GM19035 (cell line): ENCODE results near the gene COX19.
A peak's percentile ranks its signal among the peaks of the same experiment; 100 is the strongest.
"Not testable (repeated sequence)": the region's sequence is repeated elsewhere in the genome, so short reads cannot be mapped to it uniquely, and the experiment has no call there.

ENCODE experiments used
- ATAC-seq: cut with Tn5 transposase; IDR thresholded peaks from one replicate; pipeline ENCODE4 v1.9.1; 2021; ENCODE audit not compliant: unreplicated experiment

Gene COX19

DNA sequence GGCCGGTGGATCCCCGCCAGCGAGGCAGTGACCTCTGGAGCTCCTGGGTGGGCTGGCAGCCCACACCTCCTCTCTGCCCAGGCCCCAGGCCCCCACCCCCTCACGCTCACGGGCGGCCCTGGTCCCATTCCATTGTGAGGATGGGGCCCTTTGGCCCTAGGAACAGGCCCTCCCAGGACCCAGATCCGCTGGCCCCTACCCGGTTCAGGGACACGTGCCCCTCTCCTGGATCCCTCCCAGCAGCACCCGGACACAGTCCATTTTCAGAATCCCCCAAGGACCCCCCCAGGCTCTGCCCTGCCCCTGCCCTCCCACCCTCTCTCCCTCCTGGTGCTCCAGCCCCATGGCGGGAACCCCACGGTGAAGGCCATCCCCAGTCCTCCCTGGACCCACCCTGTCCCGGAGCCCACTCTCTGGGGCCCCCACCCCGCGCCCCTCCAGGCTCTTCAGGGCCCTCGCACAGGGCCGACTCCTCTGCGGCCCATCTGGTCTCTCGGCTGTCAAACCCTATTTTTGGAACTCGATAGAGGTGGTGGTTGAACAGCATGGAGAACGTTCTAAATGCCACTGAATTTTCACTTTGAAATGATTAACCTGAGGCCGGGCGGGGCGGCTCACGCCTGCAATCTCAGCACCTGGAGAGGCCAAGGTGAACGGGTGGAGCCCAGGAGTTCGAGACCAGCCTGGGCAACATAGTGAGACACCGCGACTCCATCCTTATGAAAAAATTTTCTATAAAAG, 28.9 kb downstream of the COX19 start:
- ATAC-seq: no peak

DNA sequence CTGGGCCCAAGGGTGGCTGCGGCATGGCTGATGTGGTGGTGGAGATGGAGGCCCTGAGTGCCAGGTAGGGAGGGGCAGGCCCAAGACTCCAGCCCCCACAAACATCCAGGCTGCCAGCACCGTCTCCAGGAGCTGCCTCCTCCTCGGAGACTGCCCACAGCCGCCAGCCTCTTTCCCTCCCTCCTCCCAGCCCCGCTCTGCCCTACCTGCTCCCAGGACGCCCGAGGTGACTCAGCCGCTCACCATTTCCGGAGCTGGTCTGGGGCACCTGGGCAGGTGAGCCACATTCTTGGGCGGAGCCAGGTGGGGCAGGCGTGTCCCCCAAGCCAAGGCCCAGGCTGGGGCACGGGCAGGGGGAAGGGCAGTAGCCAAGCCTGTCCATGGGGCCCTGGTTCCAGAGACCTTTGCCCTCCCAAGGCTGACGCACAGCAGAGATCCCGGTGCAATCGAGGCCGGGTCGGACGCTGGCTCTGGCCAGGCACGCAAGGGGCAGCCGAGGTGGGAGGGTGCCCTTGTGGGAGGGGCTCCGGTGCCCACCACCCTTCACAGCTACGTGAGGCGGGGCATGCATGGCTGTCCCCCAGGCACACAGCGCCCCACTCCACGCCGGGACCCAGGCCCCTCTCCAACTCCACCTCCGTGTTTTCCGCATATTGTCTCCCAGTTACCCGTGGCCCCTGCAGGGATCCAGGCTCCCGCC, 29.6 kb downstream of the COX19 start:
- ATAC-seq: no peak

DNA sequence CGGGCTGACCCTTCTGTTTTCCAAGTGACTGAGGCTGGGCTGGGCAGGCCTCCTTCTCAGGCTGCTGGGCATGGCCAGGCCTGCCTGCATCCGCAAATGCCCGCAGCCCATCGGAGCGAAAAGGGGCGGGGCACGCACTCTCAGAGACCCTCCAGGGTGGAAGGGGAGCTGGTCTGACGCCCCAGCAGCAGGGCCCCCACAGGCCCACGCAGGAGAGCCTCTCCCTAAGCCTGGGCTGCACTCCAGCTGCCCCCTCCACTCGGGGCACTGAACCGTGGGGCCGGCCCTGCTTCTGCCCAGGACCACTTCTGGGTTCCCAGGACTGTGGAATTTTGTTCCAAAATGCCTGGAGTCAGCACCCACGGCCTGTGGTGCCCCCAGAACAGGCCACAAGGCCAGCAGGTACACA, 30.2 kb downstream of the COX19 start:
- no peak for ATAC-seq

DNA sequence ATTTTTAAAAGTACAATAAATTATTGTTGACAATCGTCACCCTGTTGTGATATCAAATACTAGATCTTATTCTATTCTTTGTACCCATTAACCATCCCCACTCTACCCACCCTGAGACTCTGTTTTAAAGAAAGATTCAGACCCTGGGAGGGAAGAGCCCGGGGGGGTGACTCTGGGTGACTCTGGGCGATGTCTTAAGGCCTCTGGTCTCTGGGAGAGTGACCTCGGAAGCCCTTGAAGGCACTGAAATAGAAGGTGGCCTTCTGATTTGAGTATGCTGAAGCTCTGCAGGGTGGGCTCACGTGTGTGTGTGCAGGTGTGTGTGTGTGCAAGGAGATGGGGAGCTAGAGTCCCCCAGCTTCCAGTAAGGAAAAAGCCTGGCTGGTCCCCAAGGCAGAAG, 30.6 kb downstream of the COX19 start:
- ATAC-seq: no peak

DNA sequence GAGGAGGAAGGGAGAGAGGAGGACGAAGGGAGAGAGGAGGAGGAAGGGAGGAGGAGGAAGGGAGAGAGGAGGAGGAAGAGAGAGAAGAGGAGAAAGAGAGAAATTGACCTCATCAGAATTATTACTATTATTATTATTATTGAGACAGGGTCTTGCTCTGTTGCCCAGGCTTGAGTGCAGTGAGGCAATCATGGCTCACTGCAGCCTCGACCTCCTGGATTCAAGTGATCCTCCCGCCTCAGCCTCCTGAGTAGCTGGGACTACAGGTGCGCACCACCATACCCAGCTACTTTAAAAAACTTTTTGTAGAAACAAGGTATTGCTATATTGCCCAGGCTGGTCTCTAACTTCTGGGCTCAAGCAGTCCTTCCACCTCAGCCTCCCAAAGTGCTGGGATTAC, 31.6 kb downstream of the COX19 start:
- not testable (repeated sequence) for ATAC-seq

DNA sequence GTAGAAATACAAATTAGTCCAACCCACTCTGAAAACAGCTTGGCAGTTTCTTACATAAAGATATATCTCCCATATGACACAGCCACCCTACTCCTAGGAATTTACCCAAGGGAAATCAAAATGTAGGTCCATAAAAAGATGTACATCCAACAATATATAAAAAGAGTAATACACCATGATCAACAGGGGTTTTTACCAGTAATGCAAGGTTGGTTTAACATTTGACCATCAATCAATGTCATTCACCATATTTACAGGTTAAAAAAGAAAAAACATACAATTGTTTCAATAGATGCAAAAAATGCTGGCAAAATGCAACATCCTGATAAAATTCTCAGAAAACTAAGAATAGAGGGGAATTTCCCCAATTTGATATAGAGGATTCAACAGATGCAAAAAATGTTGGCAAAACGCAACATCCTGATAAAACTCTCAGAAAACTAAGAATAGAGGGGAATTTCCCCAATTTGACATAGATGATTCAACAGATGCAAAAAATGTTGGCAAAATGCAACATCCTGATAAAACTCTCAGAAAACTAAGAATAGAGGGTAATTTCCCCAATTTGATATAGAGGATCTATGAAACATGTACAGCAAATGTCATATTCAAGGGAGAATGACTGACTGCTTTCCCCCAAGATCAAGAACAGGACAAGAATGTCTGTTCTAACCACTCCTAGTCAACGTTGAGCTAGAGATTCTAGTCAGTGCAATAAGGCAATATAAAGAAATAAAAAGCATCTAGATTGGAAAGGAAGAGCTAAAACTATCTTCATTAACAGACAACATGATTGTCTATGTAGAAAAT, 34.5 kb downstream of the COX19 start:
- no peak for ATAC-seq

DNA sequence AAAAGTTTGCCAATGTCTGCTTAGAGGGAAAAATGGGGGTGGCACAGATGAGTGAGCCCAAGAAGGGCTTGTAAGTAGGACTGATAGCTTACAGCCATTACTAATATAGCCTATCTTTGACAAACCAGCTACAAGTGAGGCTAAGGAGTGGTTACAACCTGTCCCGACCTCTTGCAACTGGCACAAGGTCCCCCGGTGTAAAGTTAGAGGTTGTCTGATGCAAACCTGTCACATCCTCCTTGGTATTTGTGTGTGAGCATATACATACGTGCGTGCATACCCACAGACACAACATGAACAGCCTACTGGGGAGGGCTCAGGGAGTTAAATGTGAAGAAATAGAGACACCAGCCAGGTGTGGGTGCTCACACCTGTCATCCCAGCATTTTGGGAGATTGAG, 35.5 kb downstream of the COX19 start:
- no peak for ATAC-seq

DNA sequence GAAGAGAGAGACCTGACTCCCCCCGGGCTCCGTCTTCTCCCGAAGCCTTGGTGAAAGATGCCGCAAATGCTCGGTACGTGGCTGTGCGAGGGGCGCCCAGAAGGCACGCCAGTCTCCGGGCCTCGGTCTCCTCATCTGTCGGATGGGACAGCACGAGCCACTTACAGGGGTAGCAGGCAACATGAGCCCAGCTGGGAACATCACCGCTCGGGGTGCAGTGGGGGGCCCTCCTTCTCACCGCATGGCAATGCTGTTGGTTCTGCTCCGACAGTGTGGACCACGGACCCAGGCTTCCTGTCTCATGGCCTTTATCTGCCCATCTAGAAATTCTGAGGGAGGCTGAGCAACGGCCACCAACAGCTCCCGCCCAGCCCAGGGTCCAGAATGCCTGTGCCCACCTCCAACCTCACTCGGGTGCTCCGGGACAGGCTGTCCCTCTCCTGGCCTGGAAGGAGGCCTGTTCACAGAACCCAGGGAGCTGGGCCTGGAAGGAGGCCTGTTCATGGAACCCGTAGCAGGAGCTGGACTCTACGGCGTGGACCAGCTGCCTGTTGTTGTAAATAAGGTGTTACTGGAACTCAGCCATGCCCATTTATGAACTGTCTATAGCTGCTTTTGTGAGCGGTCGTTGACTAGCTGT, 36.7 kb downstream of the COX19 start:
- ATAC-seq: no peak

DNA sequence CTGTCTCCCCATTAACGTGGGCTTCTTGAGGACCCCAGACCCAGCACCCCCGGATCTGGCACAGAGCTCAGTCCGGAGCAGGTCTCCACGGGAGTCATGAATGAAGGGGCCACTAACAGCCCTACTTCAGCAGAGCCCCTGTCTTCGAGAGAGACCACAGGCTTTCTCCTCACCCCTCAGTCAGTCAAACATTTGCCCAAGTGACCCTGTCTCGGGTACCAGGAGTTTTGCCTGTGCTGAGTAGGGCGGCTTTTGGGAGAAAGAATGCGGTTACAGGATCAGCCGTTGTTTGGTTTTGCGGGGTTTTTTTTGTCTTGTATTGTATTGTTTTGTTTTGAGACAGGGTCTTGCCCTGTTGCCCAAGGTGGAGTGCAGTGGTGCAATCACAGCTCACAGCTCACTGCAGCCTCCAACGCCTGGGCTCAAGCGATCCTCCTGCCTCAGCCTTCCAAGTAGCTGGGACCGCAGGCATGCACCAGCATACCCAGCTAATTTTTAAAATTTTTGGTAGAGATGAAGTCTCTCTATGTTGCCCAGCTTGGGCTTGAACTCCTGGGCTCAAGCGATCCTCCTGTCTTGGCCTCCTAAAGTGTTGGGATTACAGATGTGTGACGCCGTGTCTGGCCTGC, 37.4 kb downstream of the COX19 start:
- ATAC-seq: no peak

DNA sequence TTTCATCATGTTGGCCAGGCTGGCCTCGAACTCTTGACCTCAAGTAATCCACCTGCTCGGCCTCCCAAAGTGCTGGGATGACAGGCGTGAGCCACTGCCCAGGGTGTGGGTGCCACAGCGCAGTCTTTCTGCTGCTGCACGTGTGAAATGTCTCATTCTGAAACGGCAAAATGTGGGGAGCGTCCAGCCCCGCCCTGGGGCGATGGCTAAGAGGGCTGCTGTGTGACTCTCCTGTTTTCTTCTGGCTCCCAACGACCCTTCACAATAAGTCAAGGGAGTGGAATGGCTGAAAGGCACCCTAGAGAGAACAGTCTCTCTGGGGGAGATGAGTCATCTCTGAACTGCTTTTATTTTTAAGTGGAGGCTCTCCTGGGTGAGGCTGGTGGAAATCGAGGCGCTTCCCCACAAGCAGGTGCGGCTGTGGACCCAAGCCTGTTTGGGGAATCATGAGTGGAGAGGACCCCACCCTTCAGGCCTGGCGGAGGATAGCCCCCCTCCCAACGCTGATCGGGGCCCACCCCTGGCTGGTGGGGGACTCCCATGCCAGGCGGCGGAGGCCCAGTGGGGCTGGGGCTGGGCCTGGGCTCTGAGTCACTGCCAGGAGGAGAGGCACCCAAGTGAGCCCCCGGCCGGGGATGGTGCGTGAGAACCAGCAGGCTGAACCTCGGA, 38.8 kb downstream of the COX19 start:
- peak; percentile 83 for ATAC-seq

DNA sequence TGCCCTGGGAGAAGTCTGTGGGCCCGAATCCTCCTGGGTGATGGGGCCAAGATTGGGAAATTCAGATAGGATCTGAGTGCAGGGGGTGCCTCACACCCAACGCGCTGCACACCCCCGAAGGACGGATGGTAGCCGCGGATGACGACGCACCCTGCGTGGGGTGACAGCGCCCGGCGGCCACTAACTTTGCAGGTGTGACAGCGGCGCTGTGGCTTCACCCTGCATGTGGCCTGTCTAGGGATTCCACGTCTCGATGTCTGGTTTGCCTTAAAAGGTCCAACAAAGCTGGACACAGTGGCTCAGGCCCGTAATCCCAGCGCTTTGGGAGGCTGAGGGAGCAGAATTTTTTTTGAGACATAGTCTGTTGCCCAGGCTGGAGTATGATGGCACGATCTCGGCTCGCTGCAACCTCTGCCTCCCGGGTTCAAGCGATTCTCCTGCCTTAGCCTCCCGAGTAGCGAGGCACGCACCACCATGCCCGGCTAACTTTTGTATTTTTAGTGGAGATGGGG, 39.4 kb downstream of the COX19 start:
- no peak for ATAC-seq

DNA sequence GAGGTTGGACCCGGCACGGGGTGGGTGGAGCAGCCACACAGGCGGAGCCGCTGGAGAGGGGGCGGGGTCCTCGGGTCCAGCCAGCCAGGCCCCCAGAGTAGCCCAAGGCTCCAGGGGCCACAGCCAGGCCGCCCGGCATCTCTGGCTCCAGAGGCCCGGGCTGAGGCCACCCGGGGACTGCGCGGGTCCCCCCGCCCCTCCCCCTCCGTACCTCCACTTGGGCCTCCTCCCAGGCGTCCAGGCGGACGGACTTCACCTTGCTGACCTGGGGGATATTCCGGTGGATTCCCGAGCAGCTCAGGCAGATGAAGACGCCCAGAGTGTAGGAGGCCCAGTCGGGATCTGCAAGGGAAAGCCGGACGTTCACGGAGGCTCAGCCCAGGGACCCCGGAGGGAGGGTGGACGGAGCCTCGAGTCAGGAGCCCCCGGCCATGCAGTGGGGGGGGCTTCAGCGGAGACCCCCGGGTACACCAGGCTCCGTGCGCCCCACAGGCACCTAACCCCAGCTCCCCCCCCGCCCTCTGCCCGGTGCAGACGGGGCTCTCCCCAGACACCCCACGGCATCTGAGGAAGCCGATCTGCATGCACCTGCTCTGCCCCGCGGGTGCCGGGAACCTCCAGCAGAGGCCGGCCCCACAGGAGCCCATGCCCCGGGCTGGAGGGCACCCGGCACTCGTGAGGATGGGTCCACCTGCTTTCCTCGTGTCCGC, 40.0 kb downstream of the COX19 start:
- ATAC-seq: no peak

DNA sequence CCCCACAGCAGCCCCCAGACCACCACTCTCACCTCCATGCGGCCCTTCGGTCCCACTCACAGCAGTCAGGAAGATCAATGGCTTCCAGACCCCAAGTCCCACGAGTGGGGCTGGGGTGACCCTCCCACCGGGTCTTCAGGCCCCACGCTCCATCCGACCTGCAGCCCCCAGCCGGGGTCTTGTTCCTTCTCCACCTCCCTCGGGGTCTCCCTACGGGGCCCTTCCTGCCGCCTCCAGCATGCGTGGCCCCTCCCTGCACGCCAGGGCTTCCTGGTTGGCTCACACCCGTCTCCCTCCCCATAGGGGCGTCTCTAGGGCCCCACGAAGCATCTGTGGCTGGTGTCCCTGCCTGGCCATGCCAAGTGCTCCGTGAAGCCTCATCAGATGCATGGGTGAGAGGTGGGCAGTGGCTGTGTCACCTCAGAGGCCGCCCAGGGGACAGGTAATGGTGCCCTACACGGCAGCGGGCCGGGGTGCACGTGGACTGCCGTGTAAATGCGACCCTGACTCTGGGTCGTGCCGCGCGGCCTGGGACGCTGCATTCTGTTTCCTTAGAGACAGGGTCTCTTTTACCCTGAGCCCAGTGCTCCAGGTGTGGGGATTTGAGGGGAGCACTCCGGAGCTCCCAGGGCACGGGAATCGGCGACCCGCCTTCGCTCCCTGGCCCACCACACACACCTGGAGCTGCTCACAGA, 40.7 kb downstream of the COX19 start:
- ATAC-seq: no peak

DNA sequence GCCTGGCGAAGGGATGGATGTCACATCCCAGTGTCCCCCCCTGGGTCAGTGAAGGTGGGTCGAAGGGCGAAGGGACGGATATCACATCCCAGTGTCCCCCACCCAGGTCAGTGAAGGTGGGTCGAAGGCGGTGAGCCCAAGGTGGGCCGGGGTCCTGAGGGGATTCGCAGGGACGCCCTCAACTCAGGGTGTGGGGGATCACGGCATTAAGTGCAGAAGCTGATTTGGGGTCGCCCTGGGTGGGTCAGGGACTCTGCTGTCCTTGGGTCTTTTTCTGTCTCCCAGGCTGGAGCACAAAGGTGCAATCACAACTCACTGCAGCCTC, 42.7 kb downstream of the COX19 start:
- no peak for ATAC-seq

DNA sequence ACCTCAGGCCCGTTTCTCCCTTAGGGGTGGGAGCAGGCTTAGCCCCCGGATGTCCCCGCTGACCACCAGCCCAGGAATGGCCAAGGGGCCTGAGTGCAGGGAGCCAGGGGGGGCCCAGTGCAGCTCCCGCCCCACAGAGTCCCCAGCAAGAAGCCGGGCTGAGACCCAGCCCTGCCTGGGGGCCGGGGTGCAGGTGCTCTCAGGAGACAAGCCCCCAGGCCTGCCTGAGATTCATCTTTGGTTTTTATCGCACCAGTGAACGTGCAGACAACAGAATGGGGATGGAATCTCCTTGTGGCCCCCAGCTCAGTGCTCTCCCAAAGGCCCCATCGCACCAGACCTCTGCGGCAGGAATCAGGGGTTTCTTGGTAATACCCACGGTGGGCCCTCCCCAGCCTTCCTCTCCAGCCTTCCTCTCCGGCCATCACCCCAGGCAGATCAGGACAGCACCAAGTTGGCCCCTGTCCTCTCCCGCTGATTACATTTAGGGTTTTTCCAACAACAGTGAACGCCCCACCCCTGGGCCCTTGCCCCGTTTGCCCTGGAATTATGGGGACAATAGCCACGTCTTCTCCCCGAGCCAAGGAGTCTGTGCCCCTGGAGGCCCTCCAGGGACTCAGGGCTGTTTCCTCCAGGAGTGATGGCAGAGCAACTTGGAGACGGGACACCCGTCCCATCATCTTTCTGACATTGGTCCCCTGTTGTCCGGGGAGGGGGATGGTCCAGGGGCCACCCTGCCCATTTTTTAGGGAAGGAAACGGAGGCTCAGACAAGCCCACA, 43.3 kb downstream of the COX19 start:
- ATAC-seq: no peak

DNA sequence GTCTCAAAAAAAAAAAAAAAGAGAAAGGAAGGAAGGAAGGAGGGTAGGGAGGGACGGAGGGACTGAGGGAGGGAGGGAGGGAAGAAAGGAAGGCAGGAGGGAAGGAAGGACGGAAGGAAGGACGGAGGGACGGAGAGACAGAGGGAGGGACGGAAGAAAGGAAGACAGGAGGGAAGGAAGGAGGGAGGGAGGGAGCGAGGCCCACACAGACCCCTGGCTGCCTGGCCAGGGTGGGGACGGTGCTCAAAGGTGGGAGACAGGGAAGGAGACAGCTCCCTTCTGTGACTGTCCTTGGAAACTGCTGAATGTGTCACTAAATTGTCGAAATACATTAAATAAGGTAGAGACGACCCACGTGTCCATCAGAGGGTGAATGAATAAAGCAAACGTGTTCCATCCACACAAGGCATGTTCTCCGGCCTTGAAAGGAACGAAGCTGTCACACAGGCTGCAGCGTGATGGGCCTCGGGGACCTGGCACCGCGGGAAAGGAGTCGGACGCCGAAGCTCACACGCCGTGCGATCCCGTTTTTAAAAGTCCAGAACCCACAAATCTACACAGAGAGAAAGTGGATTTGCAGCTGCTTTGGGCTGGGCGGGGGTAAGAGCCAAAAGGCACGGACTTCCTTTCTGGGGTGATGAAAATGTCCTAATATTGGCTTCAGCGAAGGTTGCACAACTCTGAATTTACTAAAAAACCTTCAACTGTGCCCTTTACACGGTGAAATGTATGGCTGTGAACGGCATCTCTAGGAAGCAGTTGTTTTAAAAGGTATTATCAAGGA, 44.2 kb downstream of the COX19 start:
- no peak for ATAC-seq

DNA sequence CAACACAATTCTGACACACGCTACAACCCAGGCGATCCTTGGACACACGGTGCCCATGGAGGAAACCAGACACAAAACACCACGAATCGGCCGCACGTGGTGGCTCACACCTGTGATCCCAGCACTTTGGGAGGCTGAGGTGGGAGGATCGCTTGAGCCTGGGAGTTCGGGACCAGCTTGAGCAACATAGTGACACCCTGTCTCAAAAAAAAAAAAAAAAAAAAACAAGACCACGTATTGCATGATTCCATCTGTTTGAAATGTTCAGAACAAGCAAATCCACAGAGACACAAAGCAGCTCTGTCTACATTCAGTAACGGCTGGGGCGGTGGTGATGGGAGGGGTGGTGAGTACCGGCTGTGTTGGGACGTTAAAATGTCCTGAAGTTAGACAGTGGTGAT, 46.0 kb downstream of the COX19 start:
- ATAC-seq: no peak
